ENCODE results near the gene ST6GALNAC4.

Gene ST6GALNAC4

DNA sequence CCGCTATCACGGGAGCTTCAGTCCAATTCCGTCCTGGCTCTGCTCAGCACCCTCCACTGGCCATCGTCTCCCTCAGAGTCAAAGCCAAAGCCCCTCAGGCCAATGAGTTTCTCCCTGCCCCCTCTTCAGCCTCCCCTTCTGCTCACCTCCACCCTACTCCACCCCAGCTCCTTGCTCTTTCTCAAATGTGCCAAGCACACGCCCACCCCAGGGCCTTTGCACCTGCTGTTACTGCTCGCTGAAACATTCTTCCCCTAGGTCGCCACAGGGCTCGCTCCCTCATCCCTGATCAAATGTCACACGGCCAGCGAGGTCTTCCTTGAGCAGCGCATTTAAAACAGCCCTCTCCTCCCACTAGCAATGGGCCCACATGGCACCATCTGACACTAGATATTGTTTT lies 56.1 kb downstream of the ST6GALNAC4 start:
- H3K9me3 ChIP-seq (ENCODE audit: control insufficient read depth, insufficient read depth, low read depth, low read length), result no peaks in the 10 kb centered on the region
- POLR2A ChIA-PET, result interaction anchor here (0.7 kb wide), 1 partner anchor 13 kb away, joined by 5 read pairs; no protein-coding TSS in a partner anchor
- H3K4me3 ChIP-seq (ENCODE audit: low read depth, low read length), result no peak overlapping the region
- CTCF ChIA-PET, result interaction anchor here (3.6 kb wide), 1 partner anchor 9 kb away, joined by 18 read pairs; no protein-coding TSS in a partner anchor
- TF ChIP-seq ZNF239 (tag by site-specific recombination; IDR thresholded peaks at IDR 0.05), result no peak
- peak; percentile 33; the same call in 1 of the 2 replicates for TF ChIP-seq EGR2 (tag by site-specific recombination; IDR thresholded peaks at IDR 0.05; ENCODE audit: low read depth)
- no peak for TF ChIP-seq ZNF707 (tag by site-specific recombination; IDR thresholded peaks at IDR 0.05)
- TF ChIP-seq ZNF623 (tag by site-specific recombination; IDR thresholded peaks at IDR 0.05), result peak; percentile 97
- no peak for TF ChIP-seq ZNF658 (tag by site-specific recombination; IDR thresholded peaks at IDR 0.05)
- no peaks in the 10 kb centered on the region; the same call in 1 of the 2 replicates for H3K4me1 ChIP-seq (ENCODE audit: control insufficient read depth, insufficient read depth, low read length)
- no peak overlapping the region for H3K27ac ChIP-seq (ENCODE audit: extremely low read depth, low read depth, low read length)
- H3K36me3 ChIP-seq (ENCODE audit: control insufficient read depth in 2 of 2, insufficient read depth in 1 of 2, low read length in 2 of 2), result peaks cover 0 to 1% of the 10 kb centered on the region in 2 experiments; a peak in 1 of 3 replicates

DNA sequence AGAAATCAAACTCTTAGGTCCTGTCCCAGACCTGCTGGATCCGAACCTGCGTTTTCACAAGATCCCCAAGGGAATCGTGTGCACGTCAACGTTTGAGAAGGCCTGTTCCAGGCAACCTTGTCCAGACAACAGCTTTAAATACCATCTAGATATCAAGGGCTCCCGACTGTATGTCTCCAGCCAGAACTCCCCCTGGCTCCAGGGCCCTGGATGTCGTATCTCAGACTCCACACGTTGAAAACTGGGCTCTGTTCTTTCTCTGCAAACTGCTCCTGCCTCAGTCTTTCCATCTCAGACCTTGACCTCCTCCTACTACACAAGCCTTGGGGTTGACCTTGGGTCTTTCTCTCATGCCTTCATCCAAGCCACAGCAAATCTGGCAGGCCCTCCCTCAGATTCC lies 56.6 kb downstream of the ST6GALNAC4 start:
- Histone ChIP-seq H3K4me3 (ENCODE audit: low read depth, low read length) (no peak overlapping the region), H3K4me1 (ENCODE audit: control insufficient read depth, insufficient read depth, low read length) (no peaks in the 10 kb centered on the region; the same call in 1 of the 2 replicates), H3K27ac (ENCODE audit: extremely low read depth, low read depth, low read length) (no peak overlapping the region), H3K9me3 (ENCODE audit: control insufficient read depth, insufficient read depth, low read depth, low read length) (no peaks in the 10 kb centered on the region), H3K36me3 (ENCODE audit: control insufficient read depth in 2 of 2, insufficient read depth in 1 of 2, low read length in 2 of 2) (no peaks in the 10 kb centered on the region)
- ChIA-PET CTCF (interaction anchor here (1.1 to 3.6 kb wide), 2 partner anchors 9 to 21 kb away, joined by 3 to 18 read pairs; no protein-coding TSS in a partner anchor), POLR2A (interaction anchor here (0.7 to 1.8 kb wide), 3 partner anchors 9 to 33 kb away, joined by 3 to 8 read pairs (median 5); no protein-coding TSS in a partner anchor)
- no peak for TF ChIP-seq ZNF155 (tag by site-specific recombination; IDR thresholded peaks at IDR 0.05)
- TF ChIP-seq, protein P1, sequence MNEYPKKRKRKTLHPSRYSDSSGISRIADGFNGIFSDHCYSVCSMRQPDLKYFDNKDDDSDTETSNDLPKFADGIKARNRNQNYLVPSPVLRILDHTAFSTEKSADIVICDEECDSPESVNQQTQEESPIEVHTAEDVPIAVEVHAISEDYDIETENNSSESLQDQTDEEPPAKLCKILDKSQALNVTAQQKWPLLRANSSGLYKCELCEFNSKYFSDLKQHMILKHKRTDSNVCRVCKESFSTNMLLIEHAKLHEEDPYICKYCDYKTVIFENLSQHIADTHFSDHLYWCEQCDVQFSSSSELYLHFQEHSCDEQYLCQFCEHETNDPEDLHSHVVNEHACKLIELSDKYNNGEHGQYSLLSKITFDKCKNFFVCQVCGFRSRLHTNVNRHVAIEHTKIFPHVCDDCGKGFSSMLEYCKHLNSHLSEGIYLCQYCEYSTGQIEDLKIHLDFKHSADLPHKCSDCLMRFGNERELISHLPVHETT (tag by site-specific recombination; IDR thresholded peaks at IDR 0.05), result no peak
- TF ChIP-seq ZBTB21 (tag by site-specific recombination; IDR thresholded peaks at IDR 0.05), result no peak
- TF ChIP-seq ZNF146 (tag by site-specific recombination; IDR thresholded peaks at IDR 0.05), result no peak
- TF ChIP-seq ZNF654 (tag by site-specific recombination; IDR thresholded peaks at IDR 0.05; ENCODE audit: low read depth), result no peak
- TF ChIP-seq, protein P2, sequence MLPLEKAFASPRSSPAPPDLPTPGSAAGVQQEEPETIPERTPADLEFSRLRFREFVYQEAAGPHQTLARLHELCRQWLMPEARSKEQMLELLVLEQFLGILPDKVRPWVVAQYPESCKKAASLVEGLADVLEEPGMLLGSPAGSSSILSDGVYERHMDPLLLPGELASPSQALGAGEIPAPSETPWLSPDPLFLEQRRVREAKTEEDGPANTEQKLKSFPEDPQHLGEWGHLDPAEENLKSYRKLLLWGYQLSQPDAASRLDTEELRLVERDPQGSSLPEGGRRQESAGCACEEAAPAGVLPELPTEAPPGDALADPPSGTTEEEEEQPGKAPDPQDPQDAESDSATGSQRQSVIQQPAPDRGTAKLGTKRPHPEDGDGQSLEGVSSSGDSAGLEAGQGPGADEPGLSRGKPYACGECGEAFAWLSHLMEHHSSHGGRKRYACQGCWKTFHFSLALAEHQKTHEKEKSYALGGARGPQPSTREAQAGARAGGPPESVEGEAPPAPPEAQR (tag by site-specific recombination; IDR thresholded peaks at IDR 0.05), result no peak
- no peak for TF ChIP-seq ZNF776 (tag by site-specific recombination; IDR thresholded peaks at IDR 0.05; ENCODE audit: borderline replicate concordance)
- TF ChIP-seq ZNF785 (tag by site-specific recombination; IDR thresholded peaks at IDR 0.05), result no peak
- TF ChIP-seq ZNF354C (tag by site-specific recombination; IDR thresholded peaks at IDR 0.05; ENCODE audit: borderline replicate concordance, low read depth), result no peak
- TF ChIP-seq ZBTB8A (tag by site-specific recombination; IDR thresholded peaks at IDR 0.05), result no peak
- no peak for TF ChIP-seq OVOL3 (tag by site-specific recombination; IDR thresholded peaks at IDR 0.05)
- TF ChIP-seq, protein P3, sequence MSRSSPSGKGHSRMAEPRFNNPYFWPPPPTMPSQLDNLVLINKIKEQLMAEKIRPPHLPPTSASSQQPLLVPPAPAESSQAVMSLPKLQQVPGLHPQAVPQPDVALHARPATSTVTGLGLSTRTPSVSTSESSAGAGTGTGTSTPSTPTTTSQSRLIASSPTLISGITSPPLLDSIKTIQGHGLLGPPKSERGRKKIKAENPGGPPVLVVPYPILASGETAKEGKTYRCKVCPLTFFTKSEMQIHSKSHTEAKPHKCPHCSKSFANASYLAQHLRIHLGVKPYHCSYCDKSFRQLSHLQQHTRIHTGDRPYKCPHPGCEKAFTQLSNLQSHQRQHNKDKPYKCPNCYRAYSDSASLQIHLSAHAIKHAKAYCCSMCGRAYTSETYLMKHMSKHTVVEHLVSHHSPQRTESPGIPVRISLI (tag by site-specific recombination; IDR thresholded peaks at IDR 0.05), result no peak
- TF ChIP-seq ZNF112 (tag by site-specific recombination; IDR thresholded peaks at IDR 0.05), result no peak
- TF ChIP-seq ZFHX2 (tag by site-specific recombination; conservative IDR thresholded peaks at IDR 0.05), result no peak
- TF ChIP-seq, protein P4, sequence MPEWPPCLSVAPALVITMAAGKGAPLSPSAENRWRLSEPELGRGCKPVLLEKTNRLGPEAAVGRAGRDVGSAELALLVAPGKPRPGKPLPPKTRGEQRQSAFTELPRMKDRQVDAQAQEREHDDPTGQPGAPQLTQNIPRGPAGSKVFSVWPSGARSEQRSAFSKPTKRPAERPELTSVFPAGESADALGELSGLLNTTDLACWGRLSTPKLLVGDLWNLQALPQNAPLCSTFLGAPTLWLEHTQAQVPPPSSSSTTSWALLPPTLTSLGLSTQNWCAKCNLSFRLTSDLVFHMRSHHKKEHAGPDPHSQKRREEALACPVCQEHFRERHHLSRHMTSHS (tag by site-specific recombination; IDR thresholded peaks at IDR 0.05), result no peak
